Hippocampal formation (tissue), 2 donors: Measurements from ENCODE around the gene TGM1.
"Not testable (repeated sequence)": the region's sequence is repeated elsewhere in the genome, so short reads cannot be mapped to it uniquely, and the experiment has no call there.

ENCODE experiments used
- DNase-seq, 2 donors: peaks; one replicate each; lab custom pipeline; 2025; lab: John Stamatoyannopoulos, UW

Gene TGM1

GRCh38 chr14:24207104-24207551 is 55.8 kb downstream of the TGM1 start:
- no peak for DNase-seq

DNA sequence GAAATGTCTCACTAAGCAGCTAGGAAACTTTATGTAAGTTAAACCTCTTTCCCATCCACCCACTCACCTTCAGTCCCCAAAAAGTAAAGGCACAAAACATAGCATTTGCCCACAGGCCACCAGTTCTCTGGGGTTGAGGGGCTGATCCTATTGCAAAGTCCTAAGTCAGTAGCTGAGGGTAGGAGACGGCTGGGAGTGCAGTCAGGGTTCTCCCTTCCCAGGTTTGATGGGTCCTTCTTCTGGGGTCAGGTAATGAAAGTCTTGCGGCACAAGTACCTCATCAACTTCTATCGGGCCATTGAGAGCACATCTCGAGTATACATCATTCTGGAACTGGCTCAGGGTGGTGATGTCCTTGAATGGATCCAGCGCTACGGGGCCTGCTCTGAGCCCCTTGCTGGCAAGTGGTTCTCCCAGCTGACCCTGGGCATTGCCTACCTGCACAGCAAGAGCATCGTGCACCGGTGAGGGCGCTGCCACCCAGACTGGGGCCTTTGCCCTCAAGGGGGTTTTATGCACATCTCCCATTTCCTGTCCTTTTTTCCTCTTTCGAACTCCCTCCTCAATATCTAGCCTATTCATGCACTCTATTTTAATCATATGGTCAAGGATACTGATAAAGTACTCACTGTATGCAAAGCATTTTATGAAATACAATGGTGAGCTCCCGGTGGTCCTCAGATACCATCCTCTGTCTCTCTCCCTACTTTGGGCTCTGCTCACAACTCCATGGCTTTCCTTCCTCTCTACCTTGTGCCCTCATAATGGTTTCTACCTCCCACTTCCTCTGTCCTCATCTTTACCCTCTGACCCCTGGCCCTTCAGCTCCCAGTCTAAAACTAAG is 56.5 kb downstream of the TGM1 start:
- DNase-seq = no peak

DNA sequence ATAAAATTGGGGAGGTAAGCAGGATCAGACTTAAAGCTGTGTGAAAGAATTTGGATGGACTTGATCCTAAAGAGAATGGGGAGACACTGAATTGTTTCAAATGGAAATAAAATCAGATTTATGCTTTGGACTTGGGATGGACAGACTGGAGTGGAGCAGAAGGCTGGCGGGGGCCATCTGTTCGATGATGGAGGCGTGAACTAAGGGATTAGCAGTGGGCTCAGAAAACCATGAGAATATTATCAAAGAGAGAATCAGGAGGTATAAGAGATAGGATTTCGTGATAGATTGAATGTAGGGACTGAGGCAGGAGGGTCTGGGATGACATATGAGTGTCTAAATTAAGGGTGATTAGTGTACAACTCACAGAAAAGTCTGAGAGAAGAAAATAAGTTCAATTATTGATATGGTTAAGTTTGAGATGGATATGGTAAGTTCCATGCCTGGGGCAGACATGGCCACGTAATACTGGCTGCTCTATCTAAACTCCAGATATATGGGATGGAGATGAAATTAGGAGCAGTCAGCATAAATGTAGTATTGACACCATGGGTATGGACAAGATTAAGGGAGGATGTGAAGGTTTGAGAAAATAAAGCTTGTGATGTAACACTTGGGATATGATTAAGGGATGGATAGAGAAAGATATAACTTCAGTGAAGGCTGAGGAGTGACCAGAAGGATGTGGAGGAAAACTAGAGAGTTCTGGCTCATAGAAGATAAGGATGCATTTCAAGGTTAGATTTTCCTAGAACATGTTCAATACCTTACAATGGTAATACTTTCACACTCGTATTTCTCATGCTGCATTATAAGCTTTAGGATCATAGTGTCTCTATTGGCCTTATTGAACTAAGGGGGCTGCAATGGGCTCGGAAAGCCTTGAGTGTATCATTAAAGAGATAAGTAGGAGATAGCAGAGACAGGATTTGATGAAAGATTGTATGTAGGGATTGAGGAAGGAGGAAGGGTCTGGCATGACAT is 58.5 kb downstream of the TGM1 start:
- DNase-seq = no peak

DNA sequence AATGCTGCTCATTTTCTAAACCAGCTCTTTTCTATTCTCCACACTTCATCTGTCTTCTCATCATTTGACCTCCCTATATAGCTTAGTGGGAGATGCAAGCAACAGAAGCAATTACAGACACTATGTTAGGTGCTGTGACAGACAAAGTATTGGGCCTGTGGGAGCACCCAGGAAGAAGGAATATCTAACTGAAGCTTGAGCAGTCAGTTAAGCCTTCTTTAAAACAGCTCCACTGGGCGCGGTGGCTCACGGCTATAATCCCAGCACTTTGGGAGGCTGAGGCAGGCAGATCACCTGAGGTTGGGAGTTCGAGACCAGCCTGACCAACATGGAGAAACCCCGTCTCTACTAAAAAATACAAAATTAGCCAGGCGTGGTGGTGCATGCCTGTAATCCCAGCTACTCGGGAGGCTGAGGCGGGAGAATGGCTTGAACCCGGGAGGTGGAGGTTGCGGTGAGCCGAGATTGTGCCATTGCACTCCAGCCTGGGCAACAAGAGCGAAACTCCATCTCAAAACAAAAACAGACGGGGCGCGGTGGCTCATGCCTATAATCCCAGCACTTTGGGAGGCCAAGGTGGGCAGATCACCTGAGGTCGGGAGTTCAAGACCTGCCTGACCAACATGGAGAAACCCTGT is 59.6 kb downstream of the TGM1 start:
- DNase-seq = not testable (repeated sequence)

DNA sequence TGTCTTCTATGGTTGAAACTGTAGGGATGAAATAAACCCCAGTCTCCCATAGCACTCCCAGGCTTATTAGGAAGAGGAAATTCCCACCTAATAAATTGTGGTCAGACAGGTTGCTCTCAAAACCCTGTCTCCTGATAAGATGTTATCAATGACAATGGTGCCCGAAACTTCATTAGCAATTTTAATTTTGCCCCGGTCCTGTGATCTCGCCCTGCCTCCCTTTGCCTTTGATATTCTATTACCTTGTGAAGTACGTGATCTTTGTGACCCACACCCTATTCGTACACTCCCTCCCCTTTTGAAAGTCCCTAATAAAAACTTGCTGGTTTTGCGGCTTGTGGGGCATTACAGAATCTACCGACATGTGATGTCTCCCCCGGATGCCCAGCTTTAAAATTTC is 60.4 kb downstream of the TGM1 start:
- not testable (repeated sequence) for DNase-seq
